GM19397 (cell line): Measurements from ENCODE around the gene RANBP3L.

Experiments used
- ATAC-seq: cut with Tn5 transposase; IDR thresholded peaks from one replicate; pipeline ENCODE4 v1.9.1; 2021; ENCODE audit warnings: mild to moderate bottlenecking, moderate library complexity; ENCODE audit not compliant: unreplicated experiment

RANBP3L gene

DNA sequence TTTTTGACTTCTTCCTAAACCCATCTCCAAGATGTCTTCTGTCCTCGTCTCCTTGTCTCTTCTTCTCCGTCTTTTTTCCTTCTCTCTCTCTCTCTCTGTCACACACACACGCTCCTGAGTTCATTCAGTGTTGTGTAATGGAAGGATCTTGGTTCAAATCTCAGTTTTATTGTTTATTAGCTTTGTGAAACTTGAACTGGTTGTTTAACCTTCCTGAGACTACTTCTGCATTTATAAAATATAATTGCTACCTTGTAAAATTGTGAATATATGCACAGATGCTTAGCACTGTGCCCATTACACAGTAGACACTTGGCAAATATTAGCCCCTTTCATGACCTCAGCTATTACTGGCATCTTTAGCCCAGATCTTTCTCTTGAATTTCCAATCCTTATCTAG is 57.6 kb downstream of the RANBP3L start:
- no peak for ATAC-seq

DNA sequence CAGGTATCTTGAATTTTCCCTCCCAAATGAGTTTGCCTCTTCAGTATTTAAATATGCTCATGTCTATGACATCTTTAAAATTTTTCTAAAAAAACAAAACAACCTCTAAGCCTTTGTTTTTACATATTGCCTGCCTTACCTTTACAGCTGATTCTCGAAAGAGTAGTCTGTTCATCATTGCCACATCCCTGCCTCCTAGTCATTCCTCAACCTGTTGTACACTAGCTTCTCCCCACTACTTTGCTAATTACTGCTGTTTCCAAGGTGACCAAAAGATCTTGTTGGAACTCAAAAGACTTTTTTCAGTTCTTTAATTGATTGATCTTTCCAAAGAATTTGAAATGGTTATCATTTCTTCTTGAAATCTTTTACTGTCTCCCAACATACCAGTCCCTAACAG is 58.0 kb downstream of the RANBP3L start:
- no peak for ATAC-seq

DNA sequence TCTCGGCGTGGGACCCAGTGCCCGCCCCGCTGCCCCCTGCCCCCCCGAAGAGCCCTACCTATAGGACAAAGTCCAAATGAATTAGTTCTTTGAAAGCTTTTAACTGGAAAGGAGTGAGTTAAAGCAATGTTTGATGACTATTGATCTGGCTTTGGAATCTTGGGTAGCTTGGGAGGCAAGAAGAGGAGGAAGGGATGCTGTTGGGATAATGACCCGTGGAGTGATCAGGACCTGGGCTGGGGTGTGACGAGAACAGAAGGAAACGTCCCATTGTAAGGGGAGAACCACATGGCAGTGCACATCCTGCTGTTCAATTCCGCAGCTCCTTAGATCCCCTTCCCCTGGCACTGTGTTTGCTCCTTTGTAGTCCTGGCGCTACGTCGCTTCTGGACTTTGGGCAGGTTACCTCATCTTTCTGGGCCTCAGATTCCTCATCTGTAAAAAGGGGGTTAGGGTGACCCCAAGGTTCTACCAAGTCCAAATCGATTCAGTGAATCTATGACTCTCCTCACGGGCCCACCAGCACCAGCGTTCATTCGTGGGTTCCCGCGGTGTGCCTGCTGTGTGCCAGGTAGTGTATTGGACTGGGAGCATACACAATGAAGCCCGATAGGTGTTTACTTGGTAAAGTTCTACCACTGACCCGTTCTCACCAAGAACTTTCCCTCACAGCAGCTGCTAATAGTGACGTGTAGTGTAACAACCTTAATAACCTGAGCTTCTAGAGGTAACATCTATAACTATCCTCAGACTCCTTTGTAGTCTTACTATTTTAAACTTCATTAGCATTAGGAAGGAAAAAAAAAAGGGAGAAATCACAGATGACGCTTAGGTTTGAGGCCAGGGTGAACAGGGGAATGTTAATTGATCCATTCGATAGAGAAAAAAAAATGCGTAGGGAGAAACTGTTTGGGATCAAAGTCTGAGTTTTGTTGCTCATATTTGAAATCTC is 58.9 kb downstream of the RANBP3L start:
- ATAC-seq, result no peak

DNA sequence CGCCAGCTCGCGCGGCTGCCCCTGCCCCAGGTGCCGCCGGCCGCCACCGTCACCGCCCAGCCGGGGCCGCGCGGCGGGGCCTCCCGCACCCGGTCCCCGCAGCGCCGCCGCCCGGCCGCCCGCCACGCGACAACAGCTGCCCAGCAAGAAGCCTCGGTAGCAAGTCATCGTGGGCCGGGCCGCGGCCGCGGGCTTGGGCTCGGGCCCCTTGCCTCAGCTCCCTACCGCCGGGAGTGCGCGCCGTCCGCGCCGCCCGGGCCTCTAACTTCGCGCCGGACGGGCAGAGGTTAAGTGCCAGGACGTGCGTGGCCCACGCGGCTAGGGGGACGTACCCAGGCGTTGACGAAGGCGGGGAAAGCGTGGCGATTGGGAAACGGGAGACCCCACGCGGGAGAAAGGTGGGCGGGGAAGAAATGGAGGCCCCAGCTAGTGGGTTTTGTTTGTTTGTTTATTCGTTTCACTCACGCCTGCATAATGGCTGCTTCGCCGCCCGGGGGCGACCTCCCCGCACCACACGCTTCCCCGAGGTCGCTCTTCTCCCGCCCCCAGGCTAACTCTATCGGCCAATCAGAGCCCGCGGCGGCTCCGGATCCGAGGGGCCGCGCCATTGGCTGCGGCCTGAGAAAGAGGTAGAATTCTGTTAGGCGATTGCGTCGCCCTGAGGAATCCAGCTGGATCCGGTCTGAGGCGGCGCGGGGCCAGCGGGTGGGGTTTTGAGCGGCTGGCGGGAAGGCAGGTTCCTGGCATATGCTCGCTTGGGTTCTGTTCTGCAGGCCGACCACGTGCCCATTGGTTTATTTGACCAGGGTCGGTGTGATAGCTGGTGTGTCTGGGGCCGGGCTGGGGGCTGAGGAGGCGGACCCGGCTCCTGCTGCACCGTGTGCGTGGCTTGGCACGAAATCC is 59.8 kb downstream of the RANBP3L start, which contains the start of gene NADK2:
TSS of gene NADK2 (minus strand) at position 295 of the 903 bp plus-strand sequence. CDS start at position 168, 127 bp downstream.
- peak; percentile 91 for ATAC-seq

DNA sequence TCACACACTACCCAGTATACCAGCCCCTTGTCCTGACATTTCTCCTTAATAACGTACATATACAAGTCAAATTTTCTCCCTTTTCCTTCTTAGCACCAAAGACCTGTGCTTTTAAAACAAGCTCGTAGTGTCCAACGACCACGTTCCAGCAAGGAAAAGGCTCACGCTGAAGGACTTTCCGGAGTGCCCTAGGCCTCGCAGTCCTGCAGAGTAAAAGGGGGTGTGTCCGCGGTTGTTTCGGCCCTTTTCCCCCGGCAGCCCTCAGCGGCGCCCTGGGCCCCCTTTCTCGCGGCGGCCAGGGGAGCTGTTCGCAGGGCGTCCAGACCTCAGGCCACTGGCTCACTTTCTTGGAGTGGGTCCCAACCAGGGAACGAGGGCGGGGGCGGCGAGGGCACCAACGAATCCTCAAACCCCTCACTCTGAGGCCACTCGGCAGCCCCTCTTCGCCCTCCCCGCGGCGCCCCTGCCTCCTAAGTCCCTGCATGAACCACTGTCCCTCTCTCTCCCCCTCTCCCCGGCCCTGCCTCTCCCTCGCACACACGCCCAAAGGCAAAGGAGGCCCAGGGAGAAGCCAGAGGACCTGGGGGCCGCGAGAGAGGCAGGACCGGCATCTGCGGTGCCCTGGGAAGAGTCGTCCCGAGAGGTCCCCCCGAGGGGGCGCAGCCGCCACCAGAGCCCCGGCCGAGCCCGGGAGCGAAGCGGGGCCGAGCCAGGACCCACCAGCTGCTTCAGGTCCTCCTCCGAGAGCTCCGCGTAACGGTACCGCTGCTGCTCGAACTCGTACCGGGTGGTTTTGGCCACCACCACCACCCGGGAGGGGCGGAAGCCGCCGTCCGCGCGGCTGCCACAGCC is 60.7 kb downstream of the RANBP3L start:
- peak; percentile 28 for ATAC-seq

DNA sequence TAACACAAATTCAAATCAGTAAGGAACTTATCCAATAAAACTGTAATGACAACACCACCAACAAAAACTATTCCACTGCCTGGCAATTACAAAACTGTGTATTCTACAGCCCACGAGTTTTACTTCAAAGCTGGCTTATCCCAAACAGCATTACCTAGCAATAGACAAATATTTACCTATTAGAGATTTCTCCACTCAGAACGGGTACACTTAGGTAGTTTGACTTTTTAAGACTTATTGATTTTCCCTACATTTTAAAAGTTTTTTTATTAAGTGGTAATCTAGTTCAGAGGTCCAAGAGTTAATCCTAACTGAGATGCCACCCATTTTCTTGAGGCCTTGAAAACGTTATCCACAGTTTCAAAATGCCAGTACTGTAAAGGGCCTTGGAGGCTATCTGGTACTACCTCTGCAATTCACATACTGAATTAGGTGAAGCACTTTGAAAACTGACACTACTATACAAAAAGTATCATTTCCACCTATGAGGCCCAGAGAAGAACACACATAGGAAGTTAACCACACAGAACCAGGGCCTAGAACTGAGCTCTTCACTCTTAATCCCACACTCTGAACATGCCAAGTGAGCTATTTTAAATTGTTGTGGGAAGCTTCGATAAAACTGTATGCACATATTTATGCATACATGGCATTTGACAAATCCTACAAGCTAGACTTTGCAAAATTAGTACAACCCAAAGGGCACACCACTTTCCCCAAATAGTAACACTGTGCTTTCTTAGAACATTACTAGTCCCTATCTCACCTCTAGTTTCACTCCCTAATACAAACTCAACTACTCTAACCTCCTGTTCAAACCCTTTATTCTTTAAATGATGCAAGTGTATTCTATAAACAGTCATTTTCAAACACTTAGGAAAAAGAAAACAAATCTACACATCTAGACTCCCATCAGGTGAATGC is 62.1 kb downstream of the RANBP3L start:
- no peak for ATAC-seq

DNA sequence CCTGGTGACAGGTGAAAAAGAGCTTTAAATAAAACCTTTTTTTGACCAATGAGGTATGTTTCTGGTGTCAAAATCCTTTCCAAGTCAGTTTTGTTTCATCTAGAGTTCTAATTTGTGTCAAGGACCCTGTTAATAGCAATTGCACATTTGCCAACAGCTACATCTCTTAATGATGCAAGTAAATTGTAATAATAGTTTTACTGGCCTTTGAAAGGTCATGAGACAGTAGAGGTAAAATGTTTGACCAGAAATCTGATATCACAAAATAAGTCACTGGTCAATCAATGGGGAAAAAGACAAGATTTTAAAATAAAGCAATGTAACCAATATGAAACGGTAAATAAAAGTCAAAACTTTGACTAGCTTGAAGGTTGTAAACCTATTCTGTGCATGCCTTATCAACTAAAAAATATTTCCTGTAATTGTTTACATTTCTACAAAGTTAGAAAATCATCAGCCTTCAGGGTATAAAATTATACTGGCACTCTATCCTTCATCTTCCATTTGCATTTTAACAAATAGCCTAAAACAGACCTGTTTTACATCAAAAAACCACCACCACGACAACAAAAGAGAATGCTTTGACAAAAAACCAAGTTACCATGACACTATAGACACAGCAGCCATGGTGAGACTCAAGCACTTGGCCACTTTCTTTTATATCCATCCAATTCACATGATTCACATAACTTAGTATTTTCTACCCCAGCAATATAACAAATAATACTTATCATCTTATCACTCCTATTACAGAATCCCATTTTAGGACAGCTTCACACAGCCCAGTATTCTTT is 63.0 kb downstream of the RANBP3L start:
- ATAC-seq, result no peak

DNA sequence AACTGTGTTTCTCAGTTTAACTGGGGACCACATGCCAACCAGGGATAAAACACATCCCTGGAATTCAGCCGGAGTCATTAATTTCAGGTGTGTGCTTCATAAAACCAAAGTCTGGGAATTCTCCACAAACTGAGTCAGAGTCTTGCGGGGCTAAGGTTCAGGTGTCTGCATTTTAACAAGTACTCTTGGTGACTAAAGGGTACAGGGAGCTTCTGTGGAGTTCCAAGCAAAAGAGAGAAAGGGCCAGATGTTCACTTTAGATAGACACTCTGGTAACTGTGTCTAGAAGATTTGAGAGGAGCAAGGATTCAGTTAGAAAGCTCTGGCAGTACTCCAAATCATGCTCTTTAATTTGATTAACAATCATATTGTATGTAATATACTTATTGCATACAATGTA is 64.0 kb downstream of the RANBP3L start:
- ATAC-seq, result no peak

DNA sequence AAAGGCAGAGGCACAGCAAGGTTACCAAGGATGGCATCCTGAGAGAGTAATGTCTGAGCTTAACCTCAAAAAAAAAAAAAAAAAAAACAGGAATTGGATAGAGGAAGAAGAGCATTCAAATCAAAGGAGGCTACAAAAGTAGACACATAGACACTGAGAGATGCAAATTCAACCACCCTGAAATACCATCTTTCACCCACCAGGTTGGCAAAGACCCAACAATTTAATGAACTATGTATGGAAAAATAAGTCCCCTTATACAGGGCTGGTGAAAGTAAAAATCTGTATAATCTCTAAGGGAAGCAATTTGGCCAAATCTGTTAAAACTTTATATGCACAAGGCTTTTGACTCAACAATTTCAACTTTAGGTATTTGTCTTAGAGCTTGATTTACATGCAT is 64.9 kb downstream of the RANBP3L start:
- no peak for ATAC-seq

DNA sequence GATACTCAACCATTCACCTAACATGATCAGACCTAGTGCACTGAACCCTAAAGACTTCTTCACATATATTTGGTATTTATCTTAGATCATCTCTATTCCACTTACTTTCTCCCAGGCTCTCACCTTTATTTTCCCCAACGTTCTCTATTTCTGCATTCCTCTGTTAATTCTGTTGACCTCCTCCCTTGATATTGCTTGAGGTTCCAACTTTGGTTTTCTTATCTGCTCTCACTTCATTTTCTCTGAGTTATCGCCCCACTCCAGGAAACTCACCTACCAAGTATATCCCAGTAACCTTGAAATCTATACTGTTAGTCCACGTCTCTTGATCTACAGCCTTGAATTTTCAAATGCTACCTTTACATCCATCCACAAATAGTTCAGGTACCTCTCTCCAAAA is 69.2 kb downstream of the RANBP3L start:
- ATAC-seq, result no peak

DNA sequence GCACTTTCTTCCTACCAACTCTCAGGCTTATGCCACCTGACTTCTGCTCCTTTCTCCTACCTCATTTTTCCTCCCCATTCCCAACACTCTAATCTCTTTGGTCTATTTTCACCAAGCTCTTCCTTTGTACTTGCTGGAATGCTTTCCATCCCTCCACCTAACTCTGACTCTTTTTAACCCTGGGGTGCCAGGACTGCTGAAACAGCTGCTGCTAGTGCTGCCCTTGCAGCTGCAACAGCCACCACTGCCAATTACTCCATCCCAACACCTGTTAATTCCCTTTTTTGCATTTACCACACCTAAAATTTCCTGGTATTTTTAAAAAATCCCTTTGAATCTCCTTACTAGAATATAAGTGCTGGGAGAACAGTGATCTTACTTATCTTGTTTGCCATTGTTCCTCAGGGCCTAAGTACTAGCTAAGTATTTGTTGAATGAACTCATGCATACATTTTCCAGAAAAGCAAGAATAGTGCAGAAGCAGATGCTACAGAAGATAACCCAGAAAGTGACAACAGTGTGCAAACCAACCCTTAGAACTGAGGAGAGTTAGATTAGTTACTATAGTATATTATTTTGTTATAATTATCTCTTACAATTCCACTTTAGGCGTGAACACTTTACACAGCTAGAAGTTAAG is 71.4 kb downstream of the RANBP3L start:
- no peak for ATAC-seq

DNA sequence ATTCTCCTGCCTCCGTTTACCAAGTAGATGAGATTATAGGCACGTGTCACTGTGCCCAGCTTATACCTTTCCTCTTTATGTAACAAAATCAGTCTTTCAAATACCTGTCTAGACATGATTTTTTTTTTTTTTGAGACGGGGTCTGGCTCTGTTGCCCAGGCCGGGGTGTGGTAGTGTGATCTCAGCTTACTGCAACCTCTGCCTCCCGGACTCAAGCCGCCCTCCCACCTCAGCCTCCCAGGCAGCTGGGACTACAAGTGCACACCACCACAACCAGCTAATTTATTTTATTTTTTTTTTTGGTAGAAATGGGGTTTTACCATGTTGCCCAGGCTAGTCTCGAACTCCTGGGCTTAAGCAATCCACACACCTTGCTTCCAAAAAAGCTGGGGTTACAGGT is 73.2 kb downstream of the RANBP3L start:
- ATAC-seq, result no peak

DNA sequence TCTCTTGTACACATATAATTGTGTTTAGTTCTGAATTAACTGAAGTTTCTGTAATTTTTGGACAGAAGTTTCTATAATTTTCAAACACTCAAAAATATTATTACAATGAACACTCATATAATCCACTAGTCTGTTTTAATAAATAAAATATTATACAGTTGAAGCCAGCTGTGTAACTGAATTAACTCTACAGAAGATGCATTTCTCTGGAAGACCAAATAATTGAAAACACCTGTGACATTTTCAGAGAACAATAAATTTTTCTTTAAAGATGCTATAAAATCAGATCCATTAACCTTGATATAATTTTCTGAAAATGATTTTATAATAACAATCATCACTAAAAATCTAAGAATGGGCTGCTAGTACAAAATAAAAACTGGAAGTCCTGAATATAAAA is 74.7 kb downstream of the RANBP3L start:
- ATAC-seq, result no peak

DNA sequence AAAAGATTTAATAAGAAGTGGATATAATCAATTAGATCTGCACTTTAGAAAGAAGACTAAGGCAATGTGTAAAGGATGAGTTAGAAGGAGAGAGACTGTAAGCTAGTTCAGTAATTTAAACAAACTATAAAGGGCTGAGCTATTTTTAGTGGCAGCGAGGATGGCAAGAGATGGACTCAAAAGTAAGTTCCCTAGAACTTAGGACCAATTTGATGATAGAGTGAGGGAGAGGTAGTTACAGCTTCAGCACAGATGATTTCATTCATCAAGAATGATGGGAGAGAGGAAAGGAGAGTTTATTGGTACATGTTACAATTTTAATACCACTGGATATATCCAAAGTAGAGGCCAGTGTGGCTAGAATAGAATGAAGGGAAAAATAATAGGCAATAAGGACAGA is 79.1 kb downstream of the RANBP3L start:
- no peak for ATAC-seq

DNA sequence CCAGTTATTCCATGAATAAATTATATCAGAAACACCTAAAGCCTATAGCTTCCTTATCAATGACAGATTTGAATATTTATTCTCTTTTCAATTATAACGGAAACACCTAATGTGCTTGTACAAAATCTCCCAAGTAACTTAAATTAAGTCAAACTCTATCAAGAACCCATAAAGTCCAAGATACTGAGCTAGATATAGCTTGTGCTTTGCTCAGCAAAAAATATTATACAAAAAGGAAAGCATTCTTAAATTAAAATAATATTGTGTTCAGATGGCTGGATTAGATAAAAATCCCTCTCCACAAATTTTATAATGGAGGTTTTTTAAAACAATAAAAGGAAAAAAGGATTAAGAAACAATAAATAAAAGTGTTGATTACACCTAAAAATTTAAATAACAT is 83.7 kb downstream of the RANBP3L start:
- no peak for ATAC-seq

DNA sequence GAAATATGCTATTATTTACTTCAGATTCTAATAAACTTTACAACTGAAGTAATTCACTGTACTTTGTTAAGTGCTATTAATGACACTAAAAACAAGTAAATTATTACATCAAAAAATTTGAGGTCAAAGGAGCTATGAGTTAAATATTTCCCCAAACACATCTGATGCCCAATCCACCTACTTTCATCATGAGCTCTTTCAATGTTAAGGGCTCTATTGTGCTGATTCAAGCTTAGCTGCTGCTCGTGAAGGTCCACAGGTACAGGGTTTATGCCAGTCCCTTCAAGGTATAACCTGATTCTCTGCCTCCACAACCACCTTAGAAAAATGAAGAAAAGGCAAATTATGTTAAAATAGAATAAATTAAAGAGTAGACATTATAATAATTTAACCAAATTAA is 84.1 kb downstream of the RANBP3L start:
- ATAC-seq, result no peak

DNA sequence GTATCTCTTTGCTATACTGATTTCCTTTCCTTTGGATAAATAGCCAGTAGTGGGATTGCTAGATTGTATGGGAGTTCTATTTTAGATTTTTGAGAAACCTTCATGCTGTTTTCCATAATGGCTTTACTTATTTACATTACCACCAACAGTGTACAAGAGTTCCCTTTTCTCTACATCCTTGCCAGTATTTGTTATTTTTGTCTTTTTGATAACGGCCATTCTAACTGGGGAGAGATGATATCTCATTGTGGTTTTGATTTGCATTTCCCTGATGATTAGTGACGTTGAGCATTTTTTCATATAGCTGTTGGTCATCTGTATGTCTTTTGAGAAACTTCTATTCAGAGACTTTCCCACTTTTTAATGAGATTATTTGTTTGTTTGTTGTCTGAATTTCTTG is 85.8 kb downstream of the RANBP3L start:
- ATAC-seq, result no peak

DNA sequence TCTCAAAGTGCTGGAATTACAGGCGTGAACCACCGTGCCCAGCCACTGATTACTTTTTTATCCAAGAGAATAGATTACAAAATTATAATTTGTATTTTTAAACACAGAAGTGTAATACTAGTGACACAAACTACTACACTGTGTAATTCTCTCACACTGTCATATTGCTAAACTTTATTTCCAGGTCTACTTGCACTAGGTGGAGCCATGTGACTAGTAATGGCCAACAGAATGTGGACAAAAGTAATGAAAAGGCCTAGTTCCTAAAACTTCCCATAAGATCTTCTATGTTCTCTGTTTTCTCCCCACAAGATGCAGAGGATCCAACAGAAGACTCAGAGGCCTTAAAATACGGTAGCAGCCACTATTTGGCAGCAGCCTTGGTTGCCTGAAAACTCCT is 87.3 kb downstream of the RANBP3L start:
- no peak for ATAC-seq
